ENCODE results near the gene DRP2. TPM values are rescaled to one million over a fixed set of nuclear protein-coding genes. Genes with fewer than 3 reads are reported as not detected.

DRP2 gene
- total RNA-seq, 1 experiment from 2014 or later = 0.15 TPM

GRCh38 chrX:101231080-101231479 lies 11.5 kb downstream of the DRP2 start:
- TF ChIP-seq CTCF (conservative IDR thresholded peaks at IDR 0.05; ENCODE audit: low read depth, low read length) = no peak
- no peak for TF ChIP-seq EZH2phosphoT487 (IDR thresholded peaks at IDR 0.05; ENCODE audit: borderline replicate concordance, low read length)
- no peak for TF ChIP-seq EZH2 (IDR thresholded peaks at IDR 0.05; ENCODE audit: low read length, unreplicated experiment)
- H3K27ac ChIP-seq (ENCODE audit: low read length) = no peak overlapping the region
- no peak overlapping the region for H3K9ac ChIP-seq (ENCODE audit: low read length)
- no peaks in the 10 kb centered on the region for H3K9me3 ChIP-seq (ENCODE audit: low read length)
- H2AFZ ChIP-seq (ENCODE audit: low read length) = no peak overlapping the region
- H3F3A ChIP-seq (ENCODE audit: low read length, unreplicated experiment) = no peaks in the 10 kb centered on the region
- CTCF ChIA-PET = no interaction called here
- no peaks in the 10 kb centered on the region for H4K20me1 ChIP-seq (ENCODE audit: low read length)
- H3K27me3 ChIP-seq (ENCODE audit: low read length) = no peaks in the 10 kb centered on the region
- BruUV-seq (replicated peaks) = no TSS peak
- H3K79me2 ChIP-seq (ENCODE audit: low read length) = no peaks in the 10 kb centered on the region
- ATAC-seq (no peak), DNase-seq (no peak)
- no peaks in the 10 kb centered on the region for H3K36me3 ChIP-seq (ENCODE audit: low read depth, low read length)
- H3K4me2 ChIP-seq (ENCODE audit: low read length) = no peak overlapping the region
- intact Hi-C loops (cut with micrococcal nuclease) = no loop called here
- POLR2A ChIA-PET (ENCODE audit: unreplicated experiment) = no interaction called here
- no peak overlapping the region for H3K4me3 ChIP-seq (ENCODE audit: low read length)
- H3K9me2 ChIP-seq (replicated peaks; ENCODE audit: low read length) = no peaks in the 10 kb centered on the region
- peaks cover 15% of the 10 kb centered on the region; the same call in 1 of the 2 replicates for H3K4me1 ChIP-seq (ENCODE audit: insufficient read depth, low read length)

- Histone ChIP-seq H3K36me3 (ENCODE audit: low read depth, low read length) (no peaks in the 10 kb centered on the region), H3K4me3 (ENCODE audit: low read length) (no peak overlapping the region), H3K27me3 (ENCODE audit: low read length) (no peaks in the 10 kb centered on the region), H2AFZ (ENCODE audit: low read length) (no peak overlapping the region), H3K9me3 (ENCODE audit: low read length) (no peaks in the 10 kb centered on the region), H3K9me2 (replicated peaks; ENCODE audit: low read length) (no peaks in the 10 kb centered on the region), H3F3A (ENCODE audit: low read length, unreplicated experiment) (no peaks in the 10 kb centered on the region), H3K4me2 (ENCODE audit: low read length) (no peak overlapping the region), H3K27ac (ENCODE audit: low read length) (no peak overlapping the region), H3K9ac (ENCODE audit: low read length) (no peak overlapping the region), H3K79me2 (ENCODE audit: low read length) (no peaks in the 10 kb centered on the region), H3K4me1 (ENCODE audit: insufficient read depth, low read length) (peaks cover 15% of the 10 kb centered on the region; the same call in 1 of the 2 replicates), H4K20me1 (ENCODE audit: low read length) (no peaks in the 10 kb centered on the region)
- intact Hi-C loops (cut with micrococcal nuclease) = no loop called here
- no peak for ATAC-seq
- DNase-seq = no peak
- no peak for TF ChIP-seq EZH2phosphoT487 (IDR thresholded peaks at IDR 0.05; ENCODE audit: borderline replicate concordance, low read length)
- no peak for TF ChIP-seq CTCF (conservative IDR thresholded peaks at IDR 0.05; ENCODE audit: low read depth, low read length)
- no peak for TF ChIP-seq EZH2 (IDR thresholded peaks at IDR 0.05; ENCODE audit: low read length, unreplicated experiment)
- ChIA-PET POLR2A (ENCODE audit: unreplicated experiment) (no interaction called here), CTCF (no interaction called here)
- BruUV-seq (replicated peaks) = no TSS peak
These were observed 12.7 kb downstream of the DRP2 start for GRCh38 chrX:101232316-101232715.

- TF ChIP-seq CTCF (conservative IDR thresholded peaks at IDR 0.05; ENCODE audit: low read depth, low read length) = no peak
- no peak for TF ChIP-seq EZH2phosphoT487 (IDR thresholded peaks at IDR 0.05; ENCODE audit: borderline replicate concordance, low read length)
- TF ChIP-seq EZH2 (IDR thresholded peaks at IDR 0.05; ENCODE audit: low read length, unreplicated experiment) = no peak
- CTCF ChIA-PET = no interaction called here
- Histone ChIP-seq H3K9me3 (ENCODE audit: low read length) (no peaks in the 10 kb centered on the region), H3K4me1 (ENCODE audit: insufficient read depth, low read length) (no peaks in the 10 kb centered on the region), H3K4me2 (ENCODE audit: low read length) (no peak overlapping the region), H4K20me1 (ENCODE audit: low read length) (no peaks in the 10 kb centered on the region), H3K36me3 (ENCODE audit: low read depth, low read length) (no peaks in the 10 kb centered on the region), H2AFZ (ENCODE audit: low read length) (no peak overlapping the region), H3F3A (ENCODE audit: low read length, unreplicated experiment) (no peaks in the 10 kb centered on the region), H3K27me3 (ENCODE audit: low read length) (no peaks in the 10 kb centered on the region), H3K79me2 (ENCODE audit: low read length) (no peaks in the 10 kb centered on the region), H3K4me3 (ENCODE audit: low read length) (no peak overlapping the region), H3K9me2 (replicated peaks; ENCODE audit: low read length) (no peaks in the 10 kb centered on the region), H3K27ac (ENCODE audit: low read length) (no peak overlapping the region), H3K9ac (ENCODE audit: low read length) (no peak overlapping the region)
- DNase-seq = no peak
- POLR2A ChIA-PET (ENCODE audit: unreplicated experiment) = interaction anchor here (0.6 kb wide), 1 partner anchor 12 kb away, joined by 6 read pairs; no protein-coding TSS in a partner anchor
- ATAC-seq = no peak
- intact Hi-C loops (cut with micrococcal nuclease) = no loop called here
- no TSS peak for BruUV-seq (replicated peaks)
These were observed 17.5 kb downstream of the DRP2 start for GRCh38 chrX:101237041-101237440.
